Ectodermal cell (in vitro differentiated cells): ENCODE measurements around the gene STARD7.
"Not testable (repeated sequence)": the region's sequence is repeated elsewhere in the genome, so short reads cannot be mapped to it uniquely, and the experiment has no call there.

Source experiments
- H3K27ac ChIP-seq: 2 replicates; pipeline ENCODE4 v1.7.0; 2013; ENCODE audit warnings: mild to moderate bottlenecking, low read depth, low read length; ENCODE audit not compliant: insufficient read depth, poor library complexity, severe bottlenecking
- H3K27me3 ChIP-seq: 2 replicates; pipeline ENCODE4 v1.7.0; 2013; ENCODE audit warnings: mild to moderate bottlenecking, low read length; ENCODE audit not compliant: insufficient read depth, control insufficient read depth, poor library complexity, severe bottlenecking
- H3K36me3 ChIP-seq: one replicate; pipeline ENCODE4 v1.7.0; 2013; ENCODE audit warnings: low read length; ENCODE audit not compliant: control insufficient read depth, insufficient read depth
- H3K4me1 ChIP-seq: one replicate; pipeline ENCODE4 v1.7.0; 2013; ENCODE audit warnings: low read length; ENCODE audit not compliant: control insufficient read depth, insufficient read depth
- H3K4me3 ChIP-seq: 2 replicates; pipeline ENCODE4 v1.7.0; 2013; ENCODE audit warnings: low read depth, low read length, control low read depth; ENCODE audit not compliant: insufficient read depth
- H3K9me3 ChIP-seq: 2 replicates; pipeline ENCODE4 v1.7.0; 2013; ENCODE audit warnings: mild to moderate bottlenecking, low read length, moderate library complexity; ENCODE audit not compliant: control insufficient read depth
- WGBS, 2 experiments: methylation state at CpG; one replicate each; pipeline ENCODE4 v1.1.7; 2013; ENCODE audit warnings: missing lambda C conversion rate in 2 of 2; 5-methylcytosine and 5-hydroxymethylcytosine counted together

Gene STARD7

GRCh38 chr2:96142217-96143113, 66.2 kb downstream of the STARD7 start:
- no peak overlapping the region for H3K4me3 ChIP-seq
- H3K36me3 ChIP-seq = no peaks in the 10 kb centered on the region
- WGBS, 2 experiments = 91% methylated on average over 26 of the region's 26 CpGs
- H3K9me3 ChIP-seq = no peaks in the 10 kb centered on the region
- H3K27me3 ChIP-seq = peaks cover 36% of the 10 kb centered on the region
- H3K27ac ChIP-seq = no peak overlapping the region
- H3K4me1 ChIP-seq = peaks cover 9% of the 10 kb centered on the region

GRCh38 chr2:96141624-96141967, 67.0 kb downstream of the STARD7 start:
- 86 to 92% methylated on average over 5 of the region's 5 CpGs for WGBS, 2 experiments
- H3K27ac ChIP-seq, H3K9me3 ChIP-seq, H3K4me1 ChIP-seq, H3K36me3 ChIP-seq, H3K4me3 ChIP-seq: not testable (repeated sequence)
- H3K27me3 ChIP-seq = peaks cover 30% of the 10 kb centered on the region

GRCh38 chr2:96140941-96141623, 67.5 kb downstream of the STARD7 start:
- Histone ChIP-seq H3K27me3 (peaks cover 25% of the 10 kb centered on the region), H3K4me1 (peaks cover 3% of the 10 kb centered on the region), H3K9me3 (no peaks in the 10 kb centered on the region), H3K36me3 (no peaks in the 10 kb centered on the region), H3K4me3 (no peak overlapping the region), H3K27ac (no peak overlapping the region)
- WGBS, 2 experiments = 94% methylated on average over 13 of the region's 13 CpGs

GRCh38 chr2:96139181-96139758, 69.4 kb downstream of the STARD7 start:
- H3K4me1 ChIP-seq = no peaks in the 10 kb centered on the region
- no peaks in the 10 kb centered on the region for H3K9me3 ChIP-seq
- no peaks in the 10 kb centered on the region for H3K36me3 ChIP-seq
- H3K27ac ChIP-seq = no peak overlapping the region
- 65 to 70% methylated on average over 6 to 7 of the region's 7 CpGs for WGBS, 2 experiments
- H3K27me3 ChIP-seq = peaks cover 7% of the 10 kb centered on the region
- no peak overlapping the region for H3K4me3 ChIP-seq

GRCh38 chr2:96138179-96139145, 70.2 kb downstream of the STARD7 start, which contains the start of gene ASTL:
Gene ASTL (minus strand): TSS chr2:96138502. CDS start chr2:96138436, 66 bp downstream.
- no peaks in the 10 kb centered on the region for H3K9me3 ChIP-seq
- no peak within 1 kb of the TSS for H3K27ac ChIP-seq
- no peaks in the 10 kb centered on the region for H3K4me1 ChIP-seq
- no peak within 1 kb of the TSS for H3K4me3 ChIP-seq
- H3K27me3 ChIP-seq = no peaks in the 10 kb centered on the region
- no peaks in the 10 kb centered on the region for H3K36me3 ChIP-seq
- WGBS, 2 experiments = 26 to 27% methylated on average over 16 to 17 of the region's 17 CpGs

- H3K4me1 ChIP-seq = no peaks in the 10 kb centered on the region
- 89 to 90% methylated on average over 15 of the region's 15 CpGs for WGBS, 2 experiments
- H3K27ac ChIP-seq = no peak overlapping the region
- H3K4me3 ChIP-seq = no peak overlapping the region
- no peaks in the 10 kb centered on the region for H3K36me3 ChIP-seq
- no peaks in the 10 kb centered on the region for H3K9me3 ChIP-seq
- no peaks in the 10 kb centered on the region for H3K27me3 ChIP-seq
These were observed 71.1 kb downstream of the STARD7 start for GRCh38 chr2:96137321-96138178.

- 91 to 92% methylated on average over 8 of the region's 8 CpGs for WGBS, 2 experiments
- no peaks in the 10 kb centered on the region for H3K9me3 ChIP-seq
- no peaks in the 10 kb centered on the region for H3K4me1 ChIP-seq
- no peak overlapping the region for H3K4me3 ChIP-seq
- no peaks in the 10 kb centered on the region for H3K36me3 ChIP-seq
- H3K27me3 ChIP-seq = no peaks in the 10 kb centered on the region
- no peak overlapping the region for H3K27ac ChIP-seq
These were observed 72.4 kb downstream of the STARD7 start for GRCh38 chr2:96136129-96136720.

GRCh38 chr2:96135621-96136020, 73.0 kb downstream of the STARD7 start:
- no peak overlapping the region for H3K4me3 ChIP-seq
- no peaks in the 10 kb centered on the region for H3K4me1 ChIP-seq
- no peaks in the 10 kb centered on the region for H3K27me3 ChIP-seq
- H3K36me3 ChIP-seq = no peaks in the 10 kb centered on the region
- H3K27ac ChIP-seq = no peak overlapping the region
- WGBS, 2 experiments = 84 to 89% methylated on average over 5 of the region's 5 CpGs
- no peaks in the 10 kb centered on the region for H3K9me3 ChIP-seq

GRCh38 chr2:96135171-96135570, 73.5 kb downstream of the STARD7 start:
- Histone ChIP-seq H3K9me3 (no peaks in the 10 kb centered on the region), H3K4me3 (no peak overlapping the region), H3K36me3 (no peaks in the 10 kb centered on the region), H3K27me3 (no peaks in the 10 kb centered on the region), H3K4me1 (no peaks in the 10 kb centered on the region), H3K27ac (no peak overlapping the region)
- 90 to 91% methylated on average over 9 of the region's 9 CpGs for WGBS, 2 experiments
